Activated T-cell treated with anti-CD3 and anti-CD28 coated beads for 48 hours (primary cell): ENCODE measurements around the gene CDC14A.
"Not testable (repeated sequence)": the region's sequence is repeated elsewhere in the genome, so short reads cannot be mapped to it uniquely, and the experiment has no call there.

Experiments used
- DNase-seq: peaks from one replicate; pipeline ENCODE4 v3.0.0-alpha.2; 2020; ENCODE audit warnings: low read depth

Gene CDC14A

DNA sequence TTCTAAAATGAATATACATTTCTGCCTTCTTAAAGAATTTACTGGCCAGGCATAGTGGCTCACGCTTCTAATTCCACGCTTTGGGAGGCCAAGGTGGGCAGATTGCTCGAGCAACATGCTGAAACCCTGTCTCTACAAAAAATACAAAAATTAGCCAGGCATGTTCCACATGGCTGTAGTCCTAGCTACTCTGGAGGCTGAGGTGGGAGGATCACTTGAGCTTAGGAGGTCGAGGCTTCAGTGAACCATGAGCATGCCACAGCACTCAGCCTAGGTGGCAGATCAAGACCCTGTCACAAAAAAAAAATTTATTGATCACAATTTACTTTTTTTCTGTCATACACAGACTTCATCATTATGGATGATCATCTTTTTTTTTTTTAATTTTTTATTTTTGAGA is 11.5 kb downstream of the CDC14A start:
- DNase-seq: no peak

DNA sequence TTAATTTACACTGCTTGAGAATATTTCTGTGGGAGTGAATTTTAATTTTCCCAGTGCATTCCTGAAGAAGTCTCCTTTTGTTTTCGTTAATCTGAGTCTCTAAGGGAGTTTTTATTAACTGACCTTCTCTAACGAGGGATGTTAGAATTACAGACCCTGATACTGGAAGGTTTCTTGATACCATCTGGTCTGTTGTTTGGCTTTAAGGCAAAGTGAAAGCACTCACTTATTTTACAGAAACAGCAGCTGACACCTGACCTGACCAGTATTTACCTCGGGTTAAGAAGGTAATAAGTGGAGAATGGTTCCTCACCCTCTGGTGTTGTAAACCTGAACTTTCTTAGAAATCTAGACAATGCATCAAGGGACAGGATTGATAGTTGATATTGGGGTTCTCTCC is 12.4 kb downstream of the CDC14A start:
- DNase-seq: no peak

DNA sequence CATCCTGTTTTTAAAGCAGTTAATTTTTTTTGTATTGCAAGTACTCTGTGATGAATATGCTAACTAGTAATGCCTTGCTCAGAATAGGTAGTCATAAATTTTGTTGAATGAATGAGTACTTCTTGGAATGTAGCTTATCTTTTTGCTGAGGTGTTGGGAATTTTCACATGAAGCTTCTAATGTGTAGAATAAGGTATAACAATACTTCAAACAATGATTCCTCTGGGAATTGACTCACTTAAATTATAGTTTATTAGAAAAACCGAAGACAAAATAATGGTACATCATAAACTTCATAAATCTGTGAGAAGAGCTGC is 13.9 kb downstream of the CDC14A start:
- DNase-seq: no peak

DNA sequence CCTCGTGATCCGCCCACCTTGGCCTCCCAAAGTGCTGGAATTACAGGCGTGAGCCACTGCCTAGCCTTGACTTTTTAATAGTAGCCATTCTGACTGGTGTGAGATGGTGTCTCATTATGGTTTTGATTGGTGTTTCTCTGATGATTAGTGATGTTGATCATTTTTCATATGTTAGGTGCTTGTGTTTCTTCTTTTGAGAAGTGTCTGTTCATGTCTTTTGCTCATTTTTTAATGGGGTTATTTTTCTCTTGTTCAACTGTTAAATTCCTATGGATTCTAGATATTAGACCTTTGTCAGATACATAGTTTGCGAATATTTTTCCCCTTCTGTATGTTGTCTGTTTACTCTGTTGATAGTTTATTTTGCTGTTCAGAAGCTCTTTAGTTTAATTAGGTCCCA is 17.0 kb downstream of the CDC14A start:
- DNase-seq: not testable (repeated sequence)

DNA sequence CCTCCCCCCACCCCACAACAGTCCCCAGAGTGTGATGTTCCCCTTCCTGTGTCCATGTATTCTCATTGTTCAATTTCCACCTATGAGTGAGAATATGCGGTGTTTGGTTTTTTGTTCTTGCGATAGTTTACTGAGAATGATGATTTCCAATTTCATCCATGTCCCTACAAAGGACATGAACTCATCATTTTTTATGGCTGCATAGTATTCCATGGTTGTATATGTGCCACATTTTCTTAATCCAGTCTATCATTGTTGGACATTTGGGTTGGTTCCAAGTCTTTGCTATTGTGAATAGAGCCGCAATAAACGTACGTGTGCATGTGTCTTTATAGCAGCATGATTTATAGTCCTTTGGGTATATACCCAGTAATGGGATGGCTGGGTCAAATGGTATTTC is 21.6 kb downstream of the CDC14A start:
- DNase-seq: not testable (repeated sequence)

DNA sequence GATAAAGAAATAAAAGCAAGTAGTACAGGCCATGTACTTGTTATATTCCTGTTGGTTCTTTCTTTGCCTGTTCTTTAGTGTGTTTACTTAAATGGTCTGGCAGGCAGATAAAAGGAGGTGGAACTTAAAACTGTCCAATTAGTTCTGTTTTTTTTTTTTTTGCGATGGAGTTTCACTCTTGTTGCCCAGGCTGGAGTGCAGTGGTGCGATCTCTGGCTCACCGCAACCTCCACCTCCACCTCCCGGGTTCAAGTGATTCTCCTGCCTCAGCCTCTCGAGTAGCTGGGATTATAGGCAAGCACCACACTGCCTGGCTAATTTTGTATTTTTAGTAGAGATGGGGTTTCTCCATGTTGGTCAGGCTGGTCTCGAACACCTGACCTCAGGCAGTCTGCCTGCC is 24.6 kb downstream of the CDC14A start:
- DNase-seq: not testable (repeated sequence)

DNA sequence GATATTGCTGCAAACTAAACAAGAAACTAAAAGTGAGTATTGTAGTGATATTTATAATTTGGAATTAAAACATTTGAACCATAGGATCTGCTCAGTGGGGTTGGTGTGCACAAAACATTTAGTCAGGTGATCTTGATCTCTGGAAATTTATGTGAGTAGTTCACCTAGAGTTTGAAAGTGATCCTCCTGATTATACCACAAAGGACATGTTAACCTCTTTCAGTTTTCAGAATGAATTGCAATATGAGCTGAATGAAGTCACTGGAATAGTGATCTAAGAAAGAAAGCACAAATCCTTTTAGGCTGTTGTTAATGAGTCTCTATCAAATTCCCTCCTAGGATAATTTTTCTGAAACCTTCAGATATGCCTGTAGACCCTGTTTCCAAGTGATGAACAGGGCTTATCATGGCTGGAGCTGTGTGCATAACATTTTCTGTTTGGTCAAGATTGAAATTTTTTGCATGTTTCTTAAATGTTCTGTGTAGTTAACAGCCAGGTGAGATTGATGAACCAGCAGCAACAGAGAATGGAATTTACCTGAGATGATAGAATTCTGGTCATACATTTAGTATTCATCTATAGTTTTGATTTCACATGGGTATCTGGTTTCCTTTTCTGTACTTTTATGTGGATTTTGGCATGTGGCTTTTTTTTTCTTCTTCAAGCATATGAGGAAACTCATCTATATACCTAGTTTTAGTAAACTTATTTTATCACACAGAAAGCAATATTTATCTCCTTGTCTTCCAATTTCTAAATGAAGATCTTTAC is 25.5 kb downstream of the CDC14A start:
- no peak for DNase-seq

DNA sequence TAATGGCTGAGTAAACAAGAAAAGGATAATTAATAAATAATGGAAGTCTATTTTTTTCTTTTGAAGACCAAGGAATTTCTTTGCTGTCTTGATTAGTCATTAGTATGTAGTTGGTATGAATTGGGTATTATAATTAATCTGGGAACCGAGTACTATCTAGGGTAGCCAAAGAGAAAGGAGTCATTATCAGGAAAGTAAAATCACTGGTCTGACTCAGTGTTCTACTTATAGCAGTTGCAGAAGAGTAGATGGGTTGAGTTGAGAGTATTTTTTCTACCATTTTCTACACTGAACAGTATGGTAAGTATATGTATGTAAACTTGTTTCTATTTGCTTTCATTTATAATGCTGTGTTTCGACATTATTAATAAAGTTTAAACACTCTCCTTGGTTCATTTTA is 26.6 kb downstream of the CDC14A start:
- no peak for DNase-seq

DNA sequence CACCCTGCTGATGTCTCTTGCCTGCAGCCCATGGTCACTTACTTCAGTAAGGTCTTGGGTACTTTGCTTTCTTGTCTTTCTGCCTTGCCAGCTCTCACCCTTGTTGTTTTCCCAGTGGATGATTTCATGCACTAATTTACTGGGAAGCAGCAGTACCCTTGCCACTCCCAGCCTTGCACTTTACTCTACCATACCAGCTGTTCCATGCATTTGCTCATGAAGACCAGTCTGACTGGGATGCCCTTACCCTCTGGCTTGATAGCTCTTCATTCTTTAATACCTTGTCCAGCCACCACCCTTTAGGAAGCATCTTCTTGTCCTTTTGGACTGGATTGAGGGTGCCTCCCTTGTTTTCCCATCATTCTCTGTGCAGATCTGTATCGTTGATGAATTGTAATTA is 28.3 kb downstream of the CDC14A start:
- DNase-seq: no peak

DNA sequence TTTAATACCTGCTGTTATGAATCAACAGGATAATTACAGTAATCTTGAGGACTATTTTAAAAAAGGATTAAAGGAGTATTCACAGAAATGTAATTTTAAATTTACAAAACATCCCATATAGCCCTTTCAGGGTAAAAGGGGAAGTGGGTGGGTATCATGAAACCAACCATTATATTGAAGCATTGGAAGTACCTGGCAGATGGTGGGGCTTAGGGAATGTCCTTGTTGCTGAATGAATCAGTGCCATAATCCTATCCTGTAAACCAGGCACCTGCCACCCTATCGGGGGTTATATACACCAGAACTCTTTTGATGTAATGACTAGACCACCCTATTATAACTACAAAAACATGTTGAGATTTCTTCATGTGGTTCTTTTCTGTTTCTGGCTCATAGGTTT is 30.4 kb downstream of the CDC14A start:
- no peak for DNase-seq

DNA sequence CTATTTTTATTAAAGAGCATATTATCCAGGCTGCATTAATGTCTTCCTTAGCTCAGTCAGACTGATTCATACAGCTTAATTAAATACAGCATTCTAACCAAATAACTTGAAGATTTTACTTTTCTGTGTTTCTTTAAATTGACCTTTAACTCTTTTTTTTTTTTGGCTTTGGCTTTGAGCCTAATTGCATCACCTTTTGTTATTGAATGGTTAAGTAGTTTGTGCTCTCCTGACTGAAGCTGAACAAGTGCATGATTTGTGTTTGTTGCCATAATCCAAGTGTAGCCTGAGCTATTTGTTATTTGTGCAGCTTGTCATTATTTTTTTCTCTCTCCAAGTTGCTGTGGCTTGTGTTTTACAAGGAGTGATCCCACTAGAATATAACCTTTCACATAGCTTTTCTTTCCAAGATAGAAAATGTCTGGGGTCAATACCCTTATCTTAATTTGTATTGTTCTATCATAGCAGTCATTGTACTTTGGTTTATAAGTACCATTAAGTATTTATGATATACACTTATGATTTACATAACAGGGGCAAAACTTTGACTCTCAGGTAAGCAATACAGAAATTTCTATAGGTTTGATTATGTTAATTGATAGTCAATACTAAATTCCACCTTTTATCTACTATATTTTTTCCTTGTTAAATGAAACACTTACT is 31.6 kb downstream of the CDC14A start:
- DNase-seq: no peak

DNA sequence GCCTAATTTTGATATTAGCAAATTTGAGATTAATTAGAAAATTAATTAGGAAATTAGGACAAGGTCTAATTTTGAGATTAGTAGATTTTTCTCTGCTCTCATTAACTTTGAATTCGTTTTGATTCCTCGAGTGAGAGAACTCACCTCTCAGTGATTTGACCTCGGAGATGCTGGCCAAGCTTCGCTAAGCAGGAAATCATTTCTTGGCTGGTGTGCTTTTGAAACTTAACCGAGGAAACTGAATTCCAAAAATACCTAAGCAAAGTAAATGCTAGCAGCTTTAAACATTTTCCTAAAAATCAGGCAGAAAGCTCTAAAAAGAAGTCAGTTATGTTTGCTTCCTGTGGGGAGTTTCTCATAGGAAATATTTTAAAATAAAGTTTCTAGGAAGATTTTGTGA is 34.9 kb downstream of the CDC14A start:
- no peak for DNase-seq

DNA sequence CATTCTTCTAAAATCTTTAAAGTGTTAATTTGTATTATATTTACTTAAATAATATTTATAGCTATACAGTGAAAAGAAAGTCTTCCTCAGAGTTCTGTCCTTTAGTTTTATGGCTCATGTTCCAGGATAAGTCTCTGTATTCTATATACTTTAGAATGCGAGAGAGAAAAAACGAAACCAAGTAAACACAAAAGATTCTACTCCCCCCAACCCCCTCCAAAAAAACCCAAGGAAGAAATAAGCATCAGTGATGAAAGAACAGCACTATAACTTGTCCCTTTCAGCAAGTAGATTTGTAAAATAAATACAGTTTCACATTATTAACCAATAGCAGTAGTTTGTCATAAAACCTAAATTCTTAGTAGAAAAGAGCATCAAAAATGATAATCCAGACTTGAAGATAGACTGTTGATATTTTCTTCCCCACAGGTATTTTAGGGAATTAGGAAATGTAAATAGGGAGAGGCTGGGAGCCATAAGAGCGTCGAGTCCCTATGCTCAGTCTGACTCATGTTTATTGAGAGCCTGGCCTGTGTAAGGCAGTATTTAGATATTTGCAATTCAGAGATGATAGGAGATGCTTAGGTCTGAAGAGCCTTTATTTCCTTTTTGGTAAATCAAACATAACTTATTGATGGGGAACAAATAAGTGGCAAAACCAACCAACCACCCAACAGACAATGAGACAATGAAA is 35.5 kb downstream of the CDC14A start:
- no peak for DNase-seq

DNA sequence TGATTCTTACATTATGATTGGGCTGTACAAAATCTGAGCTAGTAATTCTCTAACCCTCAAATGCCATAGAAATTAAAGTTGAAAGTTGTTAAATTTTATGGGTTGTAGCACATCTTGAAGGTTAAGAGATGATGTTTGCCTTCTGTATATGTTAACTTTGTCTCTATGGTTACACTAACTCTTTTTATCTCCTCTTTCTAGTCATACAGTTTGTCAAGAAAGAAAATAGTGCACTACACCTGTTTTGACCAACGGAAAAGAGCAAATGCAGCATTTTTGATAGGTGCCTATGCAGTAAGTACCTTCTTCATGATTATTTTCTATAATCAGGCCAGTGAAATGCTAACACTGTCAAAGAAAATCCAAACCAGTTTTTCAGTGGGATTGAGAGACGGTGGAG is 38.2 kb downstream of the CDC14A start:
- no peak for DNase-seq

DNA sequence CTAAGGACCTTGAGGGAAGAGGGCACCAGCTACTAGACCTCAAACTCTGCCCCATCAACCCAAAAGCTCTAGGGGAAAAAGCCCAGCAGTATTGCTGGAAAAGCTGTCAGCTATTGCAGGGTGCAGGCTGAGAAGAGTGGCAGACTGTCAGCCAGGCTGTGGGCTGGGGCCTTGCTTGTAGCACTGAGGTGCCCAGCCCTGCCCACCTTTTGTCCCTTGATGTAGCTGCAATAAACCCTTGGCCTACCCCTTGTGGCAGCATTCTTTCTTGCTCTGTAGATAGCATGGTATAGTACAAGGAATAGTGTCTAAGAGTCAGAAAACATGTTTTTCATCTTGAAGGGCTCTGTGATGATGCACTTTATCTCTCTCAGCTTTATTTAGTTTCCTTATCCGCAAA is 39.4 kb downstream of the CDC14A start:
- DNase-seq: no peak

DNA sequence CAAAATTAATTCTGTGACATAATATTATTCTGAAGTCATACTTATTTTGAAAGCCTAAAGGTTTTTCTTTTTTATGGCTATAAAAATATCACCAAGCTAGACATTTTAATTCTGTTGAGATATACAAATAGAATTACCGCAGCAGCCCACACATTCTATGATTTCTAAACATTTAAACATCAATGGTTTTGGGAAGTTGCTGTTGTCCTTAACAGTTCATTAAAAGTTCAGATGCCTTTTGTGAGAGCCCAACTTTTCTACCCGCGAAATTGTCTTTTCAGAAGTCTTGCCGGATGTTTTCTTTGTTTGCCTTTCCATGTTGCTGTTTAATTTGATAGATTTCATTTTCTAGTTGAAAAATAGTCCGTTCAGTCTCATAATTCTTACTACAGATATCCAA is 40.5 kb downstream of the CDC14A start:
- DNase-seq: no peak

DNA sequence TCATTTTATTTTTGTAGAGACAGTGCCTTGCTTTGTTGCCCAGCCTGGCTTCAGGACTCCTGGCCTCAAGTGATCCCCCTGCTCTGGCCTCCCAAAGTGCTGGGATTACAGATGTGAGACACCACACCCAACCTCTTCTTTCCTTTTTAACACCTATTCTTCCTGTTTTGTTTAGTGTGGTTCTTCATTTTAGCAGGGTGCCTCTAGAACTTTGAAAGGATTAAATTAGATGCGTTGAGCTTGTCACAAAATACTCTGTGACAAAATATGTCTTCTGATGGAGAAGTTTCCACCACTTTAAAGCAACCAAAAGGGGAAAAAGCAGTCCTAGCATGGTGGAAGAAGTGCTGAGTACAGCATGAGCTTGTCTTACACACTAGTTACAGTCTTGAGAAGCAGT is 42.0 kb downstream of the CDC14A start:
- no peak for DNase-seq

DNA sequence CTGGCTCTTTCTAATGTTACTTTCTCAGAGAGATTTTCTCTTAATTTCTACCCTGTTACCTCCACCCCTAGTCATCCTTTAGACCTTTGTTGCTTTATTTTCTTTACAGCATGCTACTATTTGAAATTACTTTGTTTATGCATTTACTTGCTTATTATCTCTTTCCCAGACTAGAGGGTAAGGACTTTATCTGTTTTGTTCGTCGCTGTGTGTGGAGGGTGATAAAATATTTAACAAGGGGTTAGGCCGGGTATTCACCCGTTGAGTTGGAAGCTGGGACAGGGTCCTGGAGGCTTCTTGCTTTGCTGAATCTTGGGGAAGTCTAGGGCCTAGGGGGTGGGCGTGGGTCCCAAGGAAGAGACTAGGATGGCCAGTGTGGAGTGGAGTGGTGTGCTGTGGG is 43.6 kb downstream of the CDC14A start:
- no peak for DNase-seq

DNA sequence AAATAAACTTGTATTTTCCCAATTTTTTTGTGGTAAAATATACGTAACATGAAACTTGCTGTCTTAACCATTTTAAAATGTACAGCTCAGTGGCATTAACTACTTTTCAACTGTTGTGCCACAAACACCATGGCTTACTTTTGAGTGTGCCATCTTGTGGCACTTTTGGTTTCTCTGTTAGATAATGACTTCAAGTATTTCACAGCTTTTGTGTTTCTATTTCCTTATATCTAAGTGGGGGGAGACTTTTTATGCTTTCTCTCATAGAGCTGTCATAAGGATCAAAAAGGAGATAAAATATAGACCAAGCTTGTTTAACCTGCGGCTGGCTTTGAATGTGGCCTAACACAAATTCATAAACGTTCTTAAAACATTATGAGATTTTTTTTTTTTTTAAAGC is 44.3 kb downstream of the CDC14A start:
- no peak for DNase-seq

DNA sequence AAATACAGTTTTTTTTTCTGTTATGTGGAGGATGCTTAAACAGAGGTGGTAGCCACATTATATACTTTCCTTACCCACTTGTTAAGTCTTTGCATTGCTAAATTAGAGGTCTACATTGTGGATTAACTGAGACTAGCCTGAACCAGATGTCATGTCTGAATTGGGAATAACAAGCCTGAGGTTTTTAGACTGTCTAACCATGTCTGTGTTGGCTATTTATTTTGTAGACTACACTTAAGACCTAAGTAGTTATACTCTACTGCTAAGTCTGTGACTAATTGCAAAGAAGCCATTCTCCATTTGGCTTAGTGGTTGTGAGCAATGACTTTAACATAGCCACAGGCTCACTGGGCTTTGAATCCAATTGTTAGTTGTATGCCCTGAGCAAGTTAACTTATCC is 45.4 kb downstream of the CDC14A start:
- no peak for DNase-seq

DNA sequence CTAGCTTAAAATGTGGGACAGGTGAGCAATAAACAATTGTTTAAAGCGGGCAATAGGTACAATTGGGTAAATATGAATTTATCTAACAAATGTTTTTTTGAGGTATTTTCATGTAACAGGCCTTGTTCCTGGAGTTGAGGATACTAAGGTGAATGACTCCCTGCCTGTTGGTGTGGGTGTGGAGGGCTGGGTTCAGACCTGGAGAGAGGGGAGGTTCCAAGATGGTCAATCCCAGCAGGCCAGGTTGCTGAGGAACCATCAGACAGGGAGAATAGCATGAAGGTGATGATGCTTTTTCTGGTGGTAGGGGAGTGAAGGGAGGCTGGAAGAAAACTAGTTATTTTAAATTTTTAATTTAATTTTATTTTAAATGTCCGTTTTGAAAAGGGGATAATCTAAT is 46.3 kb downstream of the CDC14A start:
- no peak for DNase-seq

DNA sequence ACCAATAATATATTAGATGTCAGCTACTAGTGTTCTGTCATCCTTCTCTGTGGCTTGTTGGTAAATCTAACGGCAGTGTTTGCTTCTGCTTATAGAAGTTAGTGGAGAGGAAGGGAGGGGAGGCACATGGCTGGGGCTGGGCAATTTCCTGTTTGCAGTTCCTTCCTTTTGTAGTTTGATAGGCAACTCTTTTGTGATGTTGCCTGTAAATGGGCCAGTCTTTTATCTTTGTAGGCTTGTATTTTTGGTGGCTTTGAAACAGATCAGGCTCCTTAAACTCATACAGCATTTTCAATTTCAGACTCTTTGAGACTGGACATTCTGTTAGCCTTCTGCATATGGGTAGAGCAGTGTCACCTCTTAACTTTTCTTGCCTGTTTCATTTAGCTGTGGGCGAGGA is 48.1 kb downstream of the CDC14A start:
- DNase-seq: no peak

DNA sequence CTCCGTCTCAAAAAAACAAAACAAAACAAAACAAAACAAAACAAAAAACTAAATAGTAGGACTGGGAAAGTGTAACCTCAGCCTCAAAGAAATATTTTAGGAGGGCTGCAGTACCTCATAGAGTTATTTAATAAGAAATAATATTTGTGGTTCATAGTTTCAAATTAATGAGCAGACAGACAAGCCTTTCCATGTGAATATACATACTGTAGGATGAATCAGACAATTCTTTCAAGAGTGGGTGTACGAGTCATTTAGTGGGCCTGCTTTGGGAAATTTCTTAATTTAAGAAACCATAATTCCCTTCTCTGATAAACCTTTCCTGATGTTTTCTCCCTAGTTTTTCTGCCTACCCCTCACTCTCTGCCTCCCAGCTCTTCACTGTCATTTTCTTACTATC is 52.5 kb downstream of the CDC14A start:
- DNase-seq: no peak

DNA sequence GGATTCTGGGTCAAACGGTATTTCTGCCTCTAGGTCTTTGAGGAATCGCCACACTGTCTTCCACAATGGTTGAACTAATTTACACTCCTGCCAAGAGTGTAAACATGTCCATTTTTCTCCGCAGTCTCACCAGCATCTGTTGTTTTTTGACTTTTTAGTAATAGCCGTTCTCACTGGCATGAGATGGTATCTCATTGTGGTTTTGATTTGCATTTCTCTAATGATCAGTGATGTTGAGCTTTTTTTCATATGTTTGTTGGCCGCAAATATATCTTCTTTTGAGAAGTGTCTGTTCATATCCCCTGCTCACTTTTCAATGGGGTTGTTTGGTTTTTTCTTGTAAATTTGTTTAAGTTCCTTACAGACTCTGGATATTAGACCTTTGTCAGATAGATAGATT is 53.6 kb downstream of the CDC14A start:
- DNase-seq: not testable (repeated sequence)
